PC-9 (cell line): Measurements from ENCODE around the gene CELF4.

Source experiments
- EZH2 ChIP-seq: fragments of 200-600 bp; sonication (generic); IDR thresholded peaks from 2 replicates; pipeline ENCODE4 v1.8.0; 2017; ENCODE audit warnings: antibody characterized with exemption, low read depth
- TF ChIP-seq, protein P1 (sequence below): fragments of 200-600 bp; sonication (generic); conservative IDR thresholded peaks from 2 replicates; pipeline ENCODE4 v1.6.1; 2017; ENCODE audit warnings: mixed run types, antibody characterized with exemption, mild to moderate bottlenecking, moderate library complexity

DNA sequence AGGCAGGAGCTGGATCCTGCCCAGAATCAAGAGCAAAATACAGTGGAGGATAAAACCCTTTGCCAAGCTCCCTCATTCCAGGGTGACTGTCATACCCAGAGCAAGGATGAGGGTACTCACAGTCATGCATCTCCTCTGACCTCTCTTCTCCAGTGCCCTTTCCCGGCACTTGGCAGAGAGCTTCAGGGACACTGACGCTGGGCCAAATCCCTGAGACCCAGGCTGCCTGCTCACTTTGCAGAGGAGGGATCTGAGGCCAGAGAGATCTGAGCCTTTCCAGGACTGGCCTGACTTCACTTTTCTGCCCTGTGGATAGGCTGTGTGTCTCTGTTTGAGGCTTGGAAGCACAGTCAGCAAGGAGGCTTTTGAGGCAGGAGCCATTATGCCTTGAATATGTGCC lies 330.0 kb downstream of the CELF4 start:
- TF ChIP-seq, protein P1, sequence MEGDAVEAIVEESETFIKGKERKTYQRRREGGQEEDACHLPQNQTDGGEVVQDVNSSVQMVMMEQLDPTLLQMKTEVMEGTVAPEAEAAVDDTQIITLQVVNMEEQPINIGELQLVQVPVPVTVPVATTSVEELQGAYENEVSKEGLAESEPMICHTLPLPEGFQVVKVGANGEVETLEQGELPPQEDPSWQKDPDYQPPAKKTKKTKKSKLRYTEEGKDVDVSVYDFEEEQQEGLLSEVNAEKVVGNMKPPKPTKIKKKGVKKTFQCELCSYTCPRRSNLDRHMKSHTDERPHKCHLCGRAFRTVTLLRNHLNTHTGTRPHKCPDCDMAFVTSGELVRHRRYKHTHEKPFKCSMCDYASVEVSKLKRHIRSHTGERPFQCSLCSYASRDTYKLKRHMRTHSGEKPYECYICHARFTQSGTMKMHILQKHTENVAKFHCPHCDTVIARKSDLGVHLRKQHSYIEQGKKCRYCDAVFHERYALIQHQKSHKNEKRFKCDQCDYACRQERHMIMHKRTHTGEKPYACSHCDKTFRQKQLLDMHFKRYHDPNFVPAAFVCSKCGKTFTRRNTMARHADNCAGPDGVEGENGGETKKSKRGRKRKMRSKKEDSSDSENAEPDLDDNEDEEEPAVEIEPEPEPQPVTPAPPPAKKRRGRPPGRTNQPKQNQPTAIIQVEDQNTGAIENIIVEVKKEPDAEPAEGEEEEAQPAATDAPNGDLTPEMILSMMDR, result no peak
- no peak for TF ChIP-seq EZH2
